ENCODE measurements around the gene ATP1A4.
"Not testable (repeated sequence)": the region's sequence is repeated elsewhere in the genome, so short reads cannot be mapped to it uniquely, and the experiment has no call there.

Gene ATP1A4

DNA sequence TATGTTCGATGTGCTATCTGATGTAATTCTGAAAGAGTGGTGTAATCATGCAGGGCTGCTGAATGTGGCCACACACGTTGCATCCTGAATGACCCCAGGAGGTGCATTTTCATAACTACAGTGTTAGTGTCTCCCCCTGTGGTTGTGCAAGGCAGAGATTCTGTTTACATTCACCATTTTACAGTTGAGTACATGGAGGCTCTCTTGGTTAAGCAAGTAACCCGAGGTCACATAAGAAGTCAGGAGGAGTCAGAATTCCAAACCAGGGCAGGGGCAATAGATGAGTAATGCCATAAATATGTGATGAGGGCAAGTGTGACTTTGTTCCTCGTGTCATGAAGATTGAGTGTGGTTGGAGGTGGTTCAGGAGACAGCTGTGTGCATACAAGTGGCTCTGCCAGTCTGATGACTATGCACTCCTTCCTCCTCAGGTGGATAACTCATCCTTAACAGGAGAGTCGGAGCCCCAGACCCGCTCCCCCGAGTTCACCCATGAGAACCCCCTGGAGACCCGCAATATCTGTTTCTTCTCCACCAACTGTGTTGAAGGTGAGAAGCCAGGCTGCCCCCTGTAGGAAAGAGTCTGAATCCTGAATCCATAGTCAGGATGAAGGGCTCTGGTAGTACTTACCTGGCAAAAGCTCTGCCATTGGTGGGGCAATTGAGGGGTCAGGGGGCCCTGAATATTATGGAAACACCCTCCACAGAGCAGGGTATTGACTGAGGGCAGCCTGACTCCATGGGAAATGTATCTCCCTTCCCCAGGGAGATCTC lies 26.5 kb upstream of the ATP1A4 start:
- DNase-seq, result no peak

DNA sequence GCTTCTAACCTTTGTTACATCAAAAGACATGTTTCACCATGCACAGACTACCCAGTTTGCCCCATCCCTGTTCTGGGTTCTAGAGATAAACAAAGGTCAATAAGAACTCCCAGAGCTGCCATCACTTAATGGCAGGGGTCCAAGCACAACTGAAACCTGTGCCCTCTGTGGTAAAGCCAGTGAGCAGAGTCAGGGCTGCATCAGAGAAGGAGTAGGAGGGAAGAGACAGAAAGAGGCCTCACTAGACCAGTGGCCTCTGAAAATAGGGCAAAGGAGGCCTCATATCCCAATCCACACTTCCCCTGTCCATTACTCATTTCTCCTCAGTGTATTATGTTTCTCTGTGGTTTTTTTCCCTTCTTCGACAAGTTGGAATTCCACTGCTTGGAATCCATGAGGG lies 25.7 kb upstream of the ATP1A4 start:
- no peak for DNase-seq

DNA sequence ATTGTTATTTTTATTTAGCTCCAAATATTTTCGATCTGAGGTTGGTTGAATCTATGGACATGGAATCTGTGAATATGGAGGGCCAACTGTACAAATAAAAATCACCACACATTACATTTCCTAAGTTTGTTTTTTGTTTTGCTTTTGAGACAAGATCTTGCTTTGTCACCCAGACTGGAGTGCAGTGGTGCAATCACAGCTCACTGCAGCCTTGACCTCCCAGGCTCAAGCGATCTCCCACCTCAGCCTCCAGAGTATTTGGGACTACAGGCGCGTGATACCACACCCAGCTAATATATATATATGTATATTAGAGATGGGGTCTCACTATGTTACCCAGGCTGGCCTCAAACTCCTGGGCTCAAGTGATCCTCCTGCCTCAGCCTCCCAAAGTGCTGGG lies 25.1 kb upstream of the ATP1A4 start:
- DNase-seq, result not testable (repeated sequence)

DNA sequence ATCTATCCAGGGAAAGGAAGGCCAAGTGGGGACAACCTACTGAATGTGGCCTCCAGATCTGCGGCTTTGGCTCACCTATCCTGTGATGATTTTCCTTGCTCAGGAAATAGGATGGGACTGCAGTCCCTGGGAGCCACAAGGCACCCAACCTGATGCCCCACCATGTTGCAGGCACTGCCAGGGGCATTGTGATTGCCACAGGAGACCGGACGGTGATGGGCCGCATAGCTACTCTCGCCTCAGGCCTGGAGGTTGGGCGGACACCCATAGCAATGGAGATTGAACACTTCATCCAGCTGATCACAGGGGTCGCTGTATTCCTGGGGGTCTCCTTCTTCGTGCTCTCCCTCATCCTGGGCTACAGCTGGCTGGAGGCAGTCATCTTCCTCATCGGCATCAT lies 24.0 kb upstream of the ATP1A4 start:
- DNase-seq, result no peak

DNA sequence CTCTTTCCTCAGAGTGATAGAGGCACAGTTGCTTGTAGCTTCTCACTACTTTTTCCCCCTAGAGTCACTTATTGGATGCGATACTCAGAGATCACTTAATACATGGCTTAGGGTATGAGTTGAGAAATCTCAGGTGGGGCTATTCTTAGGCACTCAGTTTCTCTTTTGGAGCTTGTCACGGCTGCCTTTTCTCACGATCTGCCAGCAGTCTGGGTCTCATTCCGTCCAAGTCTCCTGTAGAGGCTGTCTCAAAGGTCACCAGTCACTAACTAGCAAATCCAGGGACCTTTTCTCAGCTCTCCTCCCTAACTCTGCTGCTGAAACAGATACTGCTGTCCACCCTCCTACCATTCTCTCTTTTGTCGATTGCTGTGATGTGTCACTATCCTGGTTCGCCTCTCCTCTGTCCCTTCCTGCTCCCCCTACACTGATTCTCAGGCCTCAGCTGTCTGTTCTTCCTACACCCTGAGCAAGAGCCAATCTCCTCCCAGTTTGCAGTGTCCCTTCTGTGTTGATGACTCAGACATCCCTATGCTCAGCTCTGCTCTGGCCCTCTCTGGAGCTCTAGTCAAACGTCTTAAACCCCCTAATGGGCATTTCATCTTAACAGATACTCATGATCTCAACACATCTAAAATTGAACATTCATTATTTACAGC lies 23.4 kb upstream of the ATP1A4 start:
- no peak for DNase-seq

DNA sequence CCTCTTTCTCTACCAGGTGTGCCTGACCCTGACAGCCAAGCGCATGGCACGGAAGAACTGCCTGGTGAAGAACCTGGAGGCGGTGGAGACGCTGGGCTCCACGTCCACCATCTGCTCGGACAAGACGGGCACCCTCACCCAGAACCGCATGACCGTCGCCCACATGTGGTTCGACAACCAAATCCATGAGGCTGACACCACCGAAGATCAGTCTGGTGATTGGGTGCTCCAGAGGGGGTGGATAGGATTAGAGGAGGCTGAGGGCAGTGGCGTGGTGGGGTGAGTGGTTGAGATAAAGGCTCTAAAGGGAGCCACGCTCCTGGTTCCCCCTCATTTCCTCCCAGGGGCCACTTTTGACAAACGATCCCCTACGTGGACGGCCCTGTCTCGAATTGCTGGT lies 22.8 kb upstream of the ATP1A4 start:
- DNase-seq, result no peak

DNA sequence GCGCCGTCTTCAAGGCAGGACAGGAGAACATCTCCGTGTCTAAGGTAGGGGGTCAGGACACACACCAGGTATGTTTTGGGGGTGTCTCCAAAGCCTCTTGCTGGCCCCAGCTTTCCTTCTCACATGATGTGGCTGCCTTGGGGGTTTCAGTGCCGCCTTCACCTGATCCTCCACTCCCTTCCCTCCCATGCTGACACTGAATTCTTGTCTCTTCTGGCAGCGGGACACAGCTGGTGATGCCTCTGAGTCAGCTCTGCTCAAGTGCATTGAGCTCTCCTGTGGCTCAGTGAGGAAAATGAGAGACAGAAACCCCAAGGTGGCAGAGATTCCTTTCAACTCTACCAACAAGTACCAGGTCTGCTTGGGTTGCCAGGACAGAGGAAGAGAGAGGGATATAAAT lies 22.4 kb upstream of the ATP1A4 start:
- no peak for DNase-seq

DNA sequence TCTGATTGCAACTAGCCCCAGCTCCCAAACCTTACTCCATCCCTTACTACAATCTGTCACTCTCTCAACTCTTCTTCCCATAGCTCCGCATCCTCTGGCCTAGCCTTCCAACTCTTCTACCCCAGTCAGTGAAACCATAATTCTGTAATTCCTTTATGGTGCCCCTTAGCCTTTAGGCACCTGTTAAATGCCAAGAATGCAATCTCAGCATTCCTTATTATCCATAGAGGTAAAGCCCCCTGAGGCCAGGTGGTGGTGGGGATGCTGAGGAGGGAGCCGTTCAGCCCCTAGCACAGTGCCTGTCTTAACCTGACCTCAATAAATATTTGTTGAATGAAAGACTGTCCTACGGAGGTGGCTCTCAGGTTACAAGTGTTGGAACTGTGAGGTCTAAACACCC lies 21.8 kb upstream of the ATP1A4 start:
- no peak for DNase-seq

DNA sequence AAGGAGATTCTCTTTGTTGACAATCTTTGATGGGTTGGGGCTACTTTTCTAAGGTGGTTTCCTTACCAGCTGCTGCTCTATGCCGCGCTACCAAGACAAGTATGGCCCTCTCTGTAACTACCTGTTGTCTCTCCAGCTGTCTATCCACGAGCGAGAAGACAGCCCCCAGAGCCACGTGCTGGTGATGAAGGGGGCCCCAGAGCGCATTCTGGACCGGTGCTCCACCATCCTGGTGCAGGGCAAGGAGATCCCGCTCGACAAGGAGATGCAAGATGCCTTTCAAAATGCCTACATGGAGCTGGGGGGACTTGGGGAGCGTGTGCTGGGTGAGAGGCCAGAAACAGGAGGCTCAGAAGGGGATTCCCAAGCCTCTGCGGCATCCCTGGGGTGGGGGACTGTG lies 21.4 kb upstream of the ATP1A4 start:
- no peak for DNase-seq

DNA sequence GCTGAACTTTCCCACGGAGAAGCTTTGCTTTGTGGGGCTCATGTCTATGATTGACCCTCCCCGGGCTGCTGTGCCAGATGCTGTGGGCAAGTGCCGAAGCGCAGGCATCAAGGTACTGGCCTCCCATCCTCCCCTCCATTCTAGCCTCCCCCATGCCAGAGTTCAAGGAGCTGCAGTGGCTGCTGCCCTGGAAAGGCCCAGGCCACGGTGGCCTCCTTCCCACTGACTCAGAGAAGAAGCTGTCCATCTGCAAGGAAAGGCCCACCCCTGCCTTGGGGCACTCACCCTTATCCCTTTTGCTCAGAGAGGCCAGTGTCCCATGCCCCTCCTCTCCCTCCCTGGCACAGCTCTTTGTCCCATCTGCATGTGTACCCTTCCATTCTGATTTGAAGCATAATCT lies 20.9 kb upstream of the ATP1A4 start:
- DNase-seq, result no peak

DNA sequence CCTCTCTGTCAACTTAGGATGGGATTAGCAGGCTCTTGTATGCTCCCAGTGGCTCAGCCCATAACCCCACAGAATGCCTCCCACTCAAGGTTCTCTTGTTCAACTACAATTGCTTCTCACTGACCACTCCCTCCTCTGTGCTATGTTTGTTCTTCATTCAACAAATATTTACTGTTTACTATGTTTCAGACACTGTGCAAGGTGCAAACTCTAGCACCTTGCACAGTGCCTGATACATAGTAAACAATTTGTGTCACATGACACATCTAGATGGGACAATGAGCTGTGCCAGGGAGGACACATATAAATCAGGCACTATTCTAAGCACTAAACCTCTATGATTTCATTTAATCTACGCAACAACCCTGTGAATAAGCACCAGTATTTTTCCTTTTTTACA lies 20.5 kb upstream of the ATP1A4 start:
- DNase-seq, result no peak

DNA sequence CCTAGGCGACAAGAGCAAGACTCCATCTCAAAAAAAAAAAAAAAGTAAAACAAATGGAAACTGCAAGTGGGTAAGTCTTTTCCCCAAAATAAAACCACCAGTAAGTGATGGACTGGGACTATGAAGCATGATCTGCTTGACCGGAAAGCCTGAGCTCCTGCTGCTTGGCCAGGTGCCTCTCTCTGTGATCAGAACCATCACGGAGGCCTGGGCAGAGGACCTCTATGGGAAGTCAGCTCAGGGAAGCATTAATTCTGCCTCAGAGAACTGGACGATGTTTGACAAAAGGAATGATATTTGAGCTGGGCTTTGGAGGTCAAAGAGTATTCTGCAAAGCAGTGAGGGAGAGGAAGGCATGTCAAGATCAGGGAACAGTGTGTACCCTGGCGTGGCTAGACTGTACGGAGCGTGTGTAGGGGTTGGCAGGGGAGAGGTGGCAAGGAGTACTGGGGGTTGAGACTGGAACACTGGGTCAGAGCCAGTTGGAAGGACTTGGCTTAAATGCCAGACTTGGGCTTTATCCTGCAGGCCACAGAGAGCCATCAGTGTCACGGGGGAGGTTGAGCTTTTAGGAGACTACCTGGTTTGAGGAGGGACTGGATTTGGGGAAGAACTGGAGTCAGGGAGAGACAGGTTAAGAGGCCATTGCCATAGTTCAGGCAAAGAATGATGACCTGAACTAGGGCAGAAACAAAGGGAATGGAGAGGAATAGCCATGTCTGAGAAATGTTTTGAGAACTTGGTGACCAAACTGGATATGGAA lies 19.4 kb upstream of the ATP1A4 start:
- DNase-seq, result no peak

DNA sequence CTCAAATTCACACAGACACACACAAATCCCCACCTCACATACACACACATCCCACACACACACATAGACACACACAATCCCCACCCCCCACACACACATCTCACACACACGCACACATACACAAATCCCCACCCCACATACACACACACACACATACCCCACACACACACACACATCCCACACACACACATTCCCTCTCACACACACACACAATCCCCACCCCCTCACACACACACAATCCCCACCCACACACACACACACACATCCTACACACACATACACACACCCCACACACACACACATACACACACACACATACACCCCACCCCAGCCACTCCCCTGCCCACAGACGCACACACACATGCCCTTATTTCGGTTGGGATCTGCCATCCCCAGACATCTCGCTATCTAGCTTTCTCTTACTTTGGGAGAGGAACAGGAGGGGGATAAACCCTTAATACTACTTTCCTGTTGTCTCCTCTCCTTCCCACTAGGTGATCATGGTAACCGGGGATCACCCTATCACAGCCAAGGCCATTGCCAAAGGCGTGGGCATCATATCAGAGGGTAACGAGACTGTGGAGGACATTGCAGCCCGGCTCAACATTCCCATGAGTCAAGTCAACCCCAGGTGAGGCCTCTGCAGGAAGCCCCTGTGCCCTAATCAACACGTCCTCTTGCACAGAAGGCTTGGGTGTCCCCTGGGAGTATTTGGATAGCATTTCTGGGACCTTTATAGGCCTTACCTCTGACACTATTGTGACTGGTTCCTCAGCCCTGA lies 17.2 kb upstream of the ATP1A4 start:
- no peak for DNase-seq

DNA sequence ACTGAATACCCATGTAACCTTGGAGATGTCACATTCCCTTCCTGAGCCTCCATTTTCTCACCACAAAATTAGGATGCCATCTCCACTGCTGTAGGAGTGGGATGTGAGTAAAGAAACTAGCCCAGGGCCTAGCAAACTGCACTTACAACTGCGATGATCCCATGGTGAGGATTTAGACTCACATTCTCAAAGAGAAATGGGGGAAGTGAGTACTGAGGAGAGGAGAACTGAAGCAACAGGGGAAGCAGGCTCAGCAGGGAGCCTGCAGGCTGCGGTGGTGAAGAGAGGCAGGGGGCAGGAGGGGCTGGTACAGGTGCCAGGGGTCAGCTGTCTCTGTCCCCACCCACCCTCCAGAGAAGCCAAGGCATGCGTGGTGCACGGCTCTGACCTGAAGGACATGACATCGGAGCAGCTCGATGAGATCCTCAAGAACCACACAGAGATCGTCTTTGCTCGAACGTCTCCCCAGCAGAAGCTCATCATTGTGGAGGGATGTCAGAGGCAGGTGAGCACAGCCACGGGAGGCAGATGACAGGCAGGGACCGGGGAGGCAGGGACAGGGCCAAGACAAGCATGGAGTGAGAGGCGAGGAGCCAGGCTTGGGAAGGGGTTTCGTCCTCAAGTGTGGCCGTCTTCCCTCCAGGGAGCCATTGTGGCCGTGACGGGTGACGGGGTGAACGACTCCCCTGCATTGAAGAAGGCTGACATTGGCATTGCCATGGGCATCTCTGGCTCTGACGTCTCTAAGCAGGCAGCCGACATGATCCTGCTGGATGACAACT lies 16.4 kb upstream of the ATP1A4 start:
- DNase-seq, result no peak

DNA sequence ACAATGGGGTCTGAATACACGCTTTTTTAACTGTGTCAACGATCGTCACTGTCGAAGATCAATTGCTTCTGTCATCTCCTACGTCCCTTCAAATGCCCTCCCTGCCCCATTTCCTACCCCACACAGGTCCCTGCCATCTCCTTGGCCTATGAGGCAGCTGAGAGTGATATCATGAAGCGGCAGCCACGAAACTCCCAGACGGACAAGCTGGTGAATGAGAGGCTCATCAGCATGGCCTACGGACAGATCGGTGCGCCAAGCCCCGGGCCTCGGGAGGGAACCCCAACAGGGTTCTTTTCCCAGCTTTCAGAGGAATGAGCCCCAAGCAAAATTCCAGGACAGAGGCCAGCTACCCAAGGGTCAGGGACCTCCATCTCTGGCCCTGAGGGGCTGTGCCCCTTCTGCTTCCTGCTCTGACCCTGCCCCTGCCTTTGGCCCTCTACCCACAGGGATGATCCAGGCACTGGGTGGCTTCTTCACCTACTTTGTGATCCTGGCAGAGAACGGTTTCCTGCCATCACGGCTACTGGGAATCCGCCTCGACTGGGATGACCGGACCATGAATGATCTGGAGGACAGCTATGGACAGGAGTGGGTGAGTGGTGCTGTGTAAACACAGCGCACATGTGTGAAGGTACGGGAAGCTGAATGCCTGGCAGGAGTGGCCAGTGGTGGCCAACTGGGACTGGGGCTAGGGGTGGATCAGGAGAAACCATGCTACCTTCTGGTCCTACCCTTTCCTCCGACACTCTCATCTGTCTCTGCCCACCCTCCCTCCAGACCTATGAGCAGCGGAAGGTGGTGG lies 15.1 kb upstream of the ATP1A4 start:
- DNase-seq, result no peak

DNA sequence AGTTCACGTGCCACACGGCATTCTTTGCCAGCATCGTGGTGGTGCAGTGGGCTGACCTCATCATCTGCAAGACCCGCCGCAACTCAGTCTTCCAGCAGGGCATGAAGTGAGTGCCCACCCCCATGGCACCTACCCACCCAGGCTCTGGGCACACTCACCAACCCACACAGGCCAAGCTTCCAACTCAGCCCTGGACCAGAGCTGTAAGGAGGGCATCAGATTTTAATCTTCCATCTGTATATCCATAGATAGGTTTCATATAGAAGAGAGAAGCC lies 14.5 kb upstream of the ATP1A4 start:
- DNase-seq, result no peak

DNA sequence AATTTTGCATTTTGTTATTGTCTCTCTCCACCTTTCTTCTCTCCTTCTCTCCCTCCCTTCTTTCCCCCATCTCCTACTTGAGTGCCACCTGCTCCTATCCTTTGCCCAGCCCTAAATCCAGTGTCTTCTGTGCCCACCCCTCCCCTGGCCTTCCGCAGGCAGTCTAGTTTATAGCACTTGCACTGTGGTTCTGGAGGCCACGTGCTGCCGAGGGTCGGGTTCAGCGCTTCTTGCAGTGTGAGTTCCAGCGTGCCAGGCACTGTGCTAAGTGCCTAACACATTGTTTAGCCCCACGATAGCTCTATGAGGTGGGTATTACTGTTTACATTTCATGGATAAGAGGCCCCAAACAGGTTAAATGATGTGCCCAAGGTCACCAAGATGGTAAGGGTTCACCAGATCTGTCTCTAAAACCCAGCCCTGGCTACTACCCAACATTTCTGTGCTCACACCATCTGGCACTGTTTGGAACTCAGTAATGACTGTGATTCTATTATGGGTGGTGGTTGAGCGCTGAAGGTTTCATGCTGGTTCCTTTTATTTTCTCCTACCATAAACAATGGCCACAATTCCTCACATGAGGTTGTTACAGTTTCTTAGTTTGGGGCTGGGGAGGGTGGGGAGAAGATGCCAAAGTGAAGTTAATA lies 14.1 kb upstream of the ATP1A4 start:
- no peak for DNase-seq

DNA sequence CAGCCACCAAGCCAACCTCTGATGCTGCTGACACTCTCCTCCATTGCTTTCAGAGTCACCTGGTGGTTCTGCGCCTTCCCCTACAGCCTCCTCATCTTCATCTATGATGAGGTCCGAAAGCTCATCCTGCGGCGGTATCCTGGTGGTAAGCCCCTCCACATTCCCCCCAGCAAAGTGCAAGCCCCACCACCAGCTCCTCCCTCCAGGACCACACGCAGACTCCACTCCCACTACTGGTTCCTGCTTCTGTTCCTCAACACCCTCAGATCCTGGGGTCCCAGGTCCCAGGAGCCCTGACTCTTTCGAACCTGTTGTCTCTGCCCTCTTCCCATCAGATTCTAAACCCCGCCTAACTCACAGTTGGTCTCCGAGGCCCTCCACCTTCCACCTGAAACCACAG lies 11.6 kb upstream of the ATP1A4 start:
- DNase-seq, result no peak

DNA sequence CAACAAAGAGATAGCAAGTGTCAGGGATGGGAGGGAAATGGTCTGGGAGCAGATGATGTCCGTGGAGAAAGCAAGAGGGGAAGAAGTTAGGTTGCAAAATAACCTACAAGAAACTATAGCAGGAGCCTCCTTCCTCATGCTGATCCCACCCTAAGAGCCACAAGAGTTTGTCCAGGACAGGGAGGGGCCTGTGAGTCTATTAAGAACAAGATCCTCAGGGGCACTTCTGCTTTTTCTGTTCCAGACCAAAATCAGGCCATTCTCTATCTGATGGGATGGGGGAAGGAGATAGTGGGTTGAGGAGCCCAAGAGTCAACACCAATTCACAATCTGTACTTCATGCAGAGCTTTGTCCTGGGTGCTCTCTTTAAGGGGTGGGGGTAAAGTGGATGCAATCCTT lies 7.7 kb upstream of the ATP1A4 start:
- DNase-seq, result no peak

DNA sequence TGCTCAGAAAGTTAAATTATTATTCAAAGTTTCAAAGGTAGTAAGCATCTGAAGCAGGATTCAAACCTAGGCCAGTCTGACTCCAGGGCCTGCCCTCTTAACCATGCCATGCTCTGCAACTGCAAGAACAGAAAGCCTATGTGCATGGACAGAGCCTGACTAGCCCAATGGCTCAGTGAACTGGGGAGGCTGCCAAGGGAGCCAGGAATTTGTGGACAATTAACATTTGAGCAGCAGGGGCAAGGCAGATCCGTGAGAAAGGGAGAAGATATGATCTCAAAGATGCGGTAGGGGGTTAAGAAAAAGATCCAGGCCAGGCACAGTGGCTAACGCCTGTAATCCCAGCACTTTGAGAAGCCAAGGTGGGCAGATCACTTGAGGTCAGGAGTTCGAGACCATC lies 6.5 kb upstream of the ATP1A4 start:
- no peak for DNase-seq

DNA sequence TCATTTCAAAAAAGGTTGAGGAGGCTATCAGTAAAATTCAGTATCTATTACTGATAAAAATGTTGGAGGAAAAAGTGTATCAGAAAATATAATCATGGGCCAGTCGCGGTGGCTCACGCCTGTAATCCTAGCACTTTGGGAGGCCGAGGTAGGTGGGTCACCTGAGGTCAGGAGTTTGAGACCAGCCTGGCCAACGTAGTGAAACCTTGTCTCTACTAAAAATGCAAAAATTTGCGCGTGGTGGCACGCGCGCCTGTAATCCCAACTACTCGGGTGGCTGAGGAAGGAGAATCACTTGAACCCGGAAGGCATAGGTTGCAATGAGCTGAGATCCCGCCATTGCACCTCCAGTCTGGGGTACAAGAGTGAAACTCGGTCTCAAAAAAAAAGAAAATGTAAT lies 5.3 kb upstream of the ATP1A4 start:
- DNase-seq, result no peak
